Hematopoietic multipotent progenitor cell (in vitro differentiated cells): ENCODE measurements around the gene KNDC1. TPM values are rescaled to one million over a fixed set of nuclear protein-coding genes. Genes with fewer than 3 reads are reported as not detected.
"Not testable (repeated sequence)": the region's sequence is repeated elsewhere in the genome, so short reads cannot be mapped to it uniquely, and the experiment has no call there.

ENCODE experiments used
- DNase-seq, 3 donors: peaks; one replicate each; pipeline ENCODE4 v3.0.0-alpha.2; 2011 to 2015; ENCODE audit warnings: low read depth in 2 of 3, low spot score in 2 of 3
- total RNA-seq: library from RNA; depleted of rRNA; stranded (reverse); fragments of >200 nt; gene quantifications from one replicate; pipeline ENCODE4 v1.2.3, GENCODE V29; 2012

Gene KNDC1
- total RNA-seq, 1 donor = under 0.01 TPM

- DNase-seq = no peak
Measured at GRCh38 chr10:133174689-133175263, 14.8 kb downstream of the KNDC1 start.

GRCh38 chr10:133175624-133176023 is 15.6 kb downstream of the KNDC1 start:
- not testable (repeated sequence) for DNase-seq

GRCh38 chr10:133176546-133176945 is 16.5 kb downstream of the KNDC1 start:
- DNase-seq = no peak

- no peak for DNase-seq
Measured at GRCh38 chr10:133177380-133178157, 17.6 kb downstream of the KNDC1 start.

GRCh38 chr10:133178357-133179127 is 18.5 kb downstream of the KNDC1 start:
- no peak for DNase-seq

- DNase-seq = no peak
Measured at GRCh38 chr10:133179128-133179520, 19.1 kb downstream of the KNDC1 start.

- no peak for DNase-seq
Measured at GRCh38 chr10:133179651-133180050, 19.6 kb downstream of the KNDC1 start.

GRCh38 chr10:133180192-133180964 is 20.4 kb downstream of the KNDC1 start:
- DNase-seq = no peak

GRCh38 chr10:133180965-133181639 is 21.1 kb downstream of the KNDC1 start:
- DNase-seq = no peak

- no peak for DNase-seq
Measured at GRCh38 chr10:133182190-133182589, 22.2 kb downstream of the KNDC1 start.

- DNase-seq = no peak
Measured at GRCh38 chr10:133182791-133183645, 23.0 kb downstream of the KNDC1 start.

GRCh38 chr10:133183646-133184378 is 23.8 kb downstream of the KNDC1 start:
- no peak for DNase-seq

GRCh38 chr10:133184591-133185244 is 24.7 kb downstream of the KNDC1 start:
- DNase-seq = no peak

- DNase-seq = no peak
Measured at GRCh38 chr10:133185421-133185820, 25.4 kb downstream of the KNDC1 start.

GRCh38 chr10:133185916-133186315 is 25.9 kb downstream of the KNDC1 start:
- DNase-seq = no peak

GRCh38 chr10:133186416-133187090 is 26.5 kb downstream of the KNDC1 start:
- no peak for DNase-seq

GRCh38 chr10:133187091-133187905 is 27.3 kb downstream of the KNDC1 start:
- DNase-seq = no peak
